ENCODE data around the gene FUT2.
A peak's percentile ranks its signal among the peaks of the same experiment; 100 is the strongest.
"Not testable (repeated sequence)": the region's sequence is repeated elsewhere in the genome, so short reads cannot be mapped to it uniquely, and the experiment has no call there.

The FUT2 gene

DNA sequence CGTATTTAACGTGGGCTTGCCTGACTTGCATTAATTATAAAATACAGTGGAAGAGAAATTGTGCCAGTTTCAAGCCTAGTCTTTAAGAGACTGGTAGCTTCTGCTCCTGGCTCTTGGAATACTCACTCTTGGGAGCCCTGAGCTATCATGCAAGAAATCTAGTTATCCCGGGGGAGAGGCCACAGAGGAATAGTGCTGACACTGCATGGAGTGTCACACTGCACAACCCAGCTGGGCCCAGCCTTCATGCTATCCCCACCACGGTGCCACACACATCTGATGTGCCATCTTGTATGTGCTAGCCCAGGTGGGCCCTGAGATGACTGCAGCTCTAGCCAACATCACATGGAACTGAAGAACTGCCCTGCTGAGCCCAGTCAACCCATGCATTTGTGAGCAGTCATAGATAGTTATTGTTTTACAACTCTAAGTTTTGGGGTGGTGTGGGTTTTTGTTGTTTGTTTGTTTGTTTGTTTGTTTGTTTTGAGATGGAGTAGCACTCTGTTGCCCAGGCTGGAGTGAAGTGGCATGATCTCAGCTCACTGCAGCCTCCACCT lies 15.4 kb downstream of the FUT2 start:
- no peak for TF ChIP-seq CTCF (conservative IDR thresholded peaks at IDR 0.05)
- no peak overlapping the region for H3K27ac ChIP-seq

DNA sequence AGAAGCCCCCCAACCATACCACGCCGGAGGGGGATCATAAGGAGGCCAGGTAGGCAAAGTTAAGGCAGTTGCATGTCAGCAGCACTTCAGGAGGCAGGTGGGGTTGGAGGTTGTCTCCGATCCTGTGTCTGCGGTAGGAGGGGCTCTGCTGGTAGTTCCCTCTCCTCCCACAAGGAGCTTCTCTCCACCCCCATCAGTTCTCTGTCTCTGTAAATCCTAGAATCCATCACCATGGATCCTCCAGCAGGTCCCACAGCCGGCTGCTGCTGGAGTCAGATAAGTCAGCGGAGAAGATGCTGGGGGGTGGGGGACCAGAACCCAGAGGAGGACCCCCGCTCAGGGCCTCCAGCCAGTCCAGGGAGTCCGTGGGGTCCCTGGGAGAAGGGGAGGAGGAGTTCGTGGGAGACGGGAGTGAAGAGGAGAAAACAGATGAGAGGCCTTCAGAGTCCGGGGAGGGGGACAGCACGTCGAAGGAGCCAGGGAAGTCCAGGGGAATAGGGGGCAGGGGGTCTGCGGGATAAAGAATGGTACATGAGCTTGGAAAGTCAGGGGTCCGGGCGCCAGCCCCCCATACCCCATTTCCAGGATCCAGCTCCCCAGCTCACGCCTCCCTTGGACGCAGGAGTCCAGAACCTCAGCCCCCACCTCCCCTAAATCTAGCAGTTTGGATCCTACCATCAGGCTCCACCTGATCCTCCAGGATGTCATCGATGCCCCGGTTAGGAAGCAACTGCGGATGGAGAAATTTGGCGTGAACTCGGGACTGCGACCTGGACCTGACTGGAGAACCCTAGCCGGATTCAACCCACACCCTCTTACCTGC lies 17.5 kb downstream of the FUT2 start:
- H3K27ac ChIP-seq, result peak overlapping the region; percentile 88
- no peak; the same call in 1 of the 2 replicates for TF ChIP-seq CTCF (conservative IDR thresholded peaks at IDR 0.05)

GRCh38 chr19:48713864-48714755 lies 18.3 kb downstream of the FUT2 start:
- TF ChIP-seq CTCF (conservative IDR thresholded peaks at IDR 0.05), result no peak
- H3K27ac ChIP-seq, result peak overlapping the region; percentile 88

DNA sequence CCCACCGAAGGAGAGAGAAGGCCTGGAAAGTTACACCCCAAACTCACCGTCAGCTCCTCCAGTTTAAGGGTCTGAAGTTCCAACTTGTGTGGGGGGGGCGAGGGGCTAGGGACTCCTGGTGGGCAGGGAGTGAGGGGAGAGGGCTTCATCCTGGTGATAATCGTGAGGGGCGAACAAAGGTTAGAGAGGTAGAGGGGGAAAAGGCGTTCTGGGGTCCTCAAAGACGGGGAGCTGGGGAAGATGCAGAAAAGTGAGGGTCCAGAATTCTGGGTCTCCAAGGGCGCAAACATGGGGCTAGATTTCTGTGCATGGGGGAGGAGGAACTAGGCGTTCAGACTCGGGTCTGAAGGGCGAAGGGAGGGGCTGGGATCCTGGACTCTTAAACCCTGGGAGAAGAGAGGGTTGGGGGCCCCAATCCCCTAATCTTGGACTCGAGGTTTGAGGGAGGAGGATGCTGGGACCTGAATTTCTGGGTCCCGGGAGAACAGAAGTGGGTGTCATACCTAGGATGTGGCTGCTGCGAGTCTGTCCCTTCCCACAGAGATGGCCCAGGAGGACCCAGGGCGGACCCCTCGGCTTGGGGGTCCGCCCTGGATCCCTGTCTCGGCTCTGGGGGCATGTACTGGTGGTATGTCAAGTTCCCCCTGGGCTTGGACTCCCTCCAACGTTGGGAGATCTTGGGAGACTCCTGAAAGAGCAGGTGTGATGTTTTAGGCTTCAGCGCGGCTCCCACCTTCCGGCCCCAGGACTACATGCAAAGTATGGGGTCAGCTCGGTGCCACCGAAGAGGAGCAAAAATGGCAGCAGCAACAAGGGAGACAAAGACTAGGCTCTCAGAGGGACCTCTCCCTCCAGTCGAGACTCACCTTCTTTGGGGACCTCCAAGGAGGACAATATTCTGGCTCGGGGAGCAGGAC lies 19.2 kb downstream of the FUT2 start:
- peak overlapping the region; percentile 88 for H3K27ac ChIP-seq
- TF ChIP-seq CTCF (conservative IDR thresholded peaks at IDR 0.05), result no peak

GRCh38 chr19:48715681-48716171 lies 20.0 kb downstream of the FUT2 start:
- H3K27ac ChIP-seq, result no peak overlapping the region; the same call in 1 of the 2 replicates
- no peak for TF ChIP-seq CTCF (conservative IDR thresholded peaks at IDR 0.05)

- TF ChIP-seq CTCF (conservative IDR thresholded peaks at IDR 0.05), result no peak
- H3K27ac ChIP-seq, result no peak overlapping the region
Observed at GRCh38 chr19:48716562-48717291, 21.0 kb downstream of the FUT2 start.

GRCh38 chr19:48718106-48718505 lies 22.3 kb downstream of the FUT2 start:
- not testable (repeated sequence) for H3K27ac ChIP-seq
